NCI-H1436 (cell line): ENCODE results near the gene RUNX3.

Experiments used
- DNase-seq: peaks from one replicate; lab custom pipeline; 2025; lab: John Stamatoyannopoulos, UW

The RUNX3 gene

GRCh38 chr1:24929398-24930259 is 447 bp downstream of the RUNX3 start:
- no peak for DNase-seq

GRCh38 chr1:24928689-24929397 is 1.2 kb downstream of the RUNX3 start:
- no peak for DNase-seq

DNA sequence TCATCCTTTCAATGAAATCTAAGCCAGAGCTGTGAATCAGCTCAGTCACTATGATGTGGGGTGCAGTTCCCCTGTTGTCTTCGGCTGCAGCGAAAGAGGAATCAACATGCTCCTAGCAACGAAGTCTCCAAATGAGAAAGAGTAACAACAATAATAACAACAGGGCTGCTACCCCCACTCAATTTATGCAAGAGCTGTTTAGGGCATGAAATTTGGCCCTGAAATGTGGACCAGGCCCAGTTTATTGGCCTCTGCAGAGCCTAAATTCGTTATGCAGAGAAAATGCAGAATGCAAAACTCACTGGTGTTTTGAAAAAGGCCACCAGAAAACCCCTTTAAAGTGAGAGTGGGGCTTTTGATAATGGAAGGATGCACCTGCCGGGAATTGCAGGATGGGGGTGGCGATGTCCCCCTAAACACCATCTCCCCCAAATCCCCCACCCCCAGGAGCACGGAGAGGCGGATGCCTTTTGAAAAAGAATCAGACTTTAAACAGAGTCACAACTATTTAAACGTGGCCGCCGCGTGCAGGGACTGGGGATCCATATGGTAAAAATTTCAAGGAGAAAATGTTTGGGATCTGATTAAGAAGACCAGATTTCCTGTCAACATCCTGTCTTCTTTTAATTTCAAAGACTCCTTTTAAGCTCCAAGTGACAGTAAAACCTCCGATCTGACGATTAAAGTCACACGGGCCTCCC is 1.9 kb downstream of the RUNX3 start:
- no peak for DNase-seq

DNA sequence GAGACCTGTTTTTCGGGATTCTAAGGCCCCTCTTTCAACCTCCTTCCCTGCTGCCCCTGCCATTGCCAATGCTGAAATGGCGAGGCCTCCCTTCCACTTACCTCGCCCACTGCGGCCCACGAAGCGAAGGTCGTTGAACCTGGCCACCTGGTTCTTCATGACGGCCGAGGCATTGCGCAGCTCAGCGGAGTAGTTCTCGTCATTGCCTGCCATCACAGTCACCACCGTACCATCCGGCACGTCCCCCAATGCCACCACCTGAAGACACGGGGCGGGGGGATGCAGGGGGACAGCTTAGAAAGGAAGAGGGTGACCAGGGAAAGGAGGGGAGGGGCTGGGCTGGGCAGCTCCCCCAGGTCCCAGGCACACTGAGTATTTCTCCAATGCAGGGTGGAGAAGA is 2.6 kb downstream of the RUNX3 start:
- DNase-seq, result no peak

DNA sequence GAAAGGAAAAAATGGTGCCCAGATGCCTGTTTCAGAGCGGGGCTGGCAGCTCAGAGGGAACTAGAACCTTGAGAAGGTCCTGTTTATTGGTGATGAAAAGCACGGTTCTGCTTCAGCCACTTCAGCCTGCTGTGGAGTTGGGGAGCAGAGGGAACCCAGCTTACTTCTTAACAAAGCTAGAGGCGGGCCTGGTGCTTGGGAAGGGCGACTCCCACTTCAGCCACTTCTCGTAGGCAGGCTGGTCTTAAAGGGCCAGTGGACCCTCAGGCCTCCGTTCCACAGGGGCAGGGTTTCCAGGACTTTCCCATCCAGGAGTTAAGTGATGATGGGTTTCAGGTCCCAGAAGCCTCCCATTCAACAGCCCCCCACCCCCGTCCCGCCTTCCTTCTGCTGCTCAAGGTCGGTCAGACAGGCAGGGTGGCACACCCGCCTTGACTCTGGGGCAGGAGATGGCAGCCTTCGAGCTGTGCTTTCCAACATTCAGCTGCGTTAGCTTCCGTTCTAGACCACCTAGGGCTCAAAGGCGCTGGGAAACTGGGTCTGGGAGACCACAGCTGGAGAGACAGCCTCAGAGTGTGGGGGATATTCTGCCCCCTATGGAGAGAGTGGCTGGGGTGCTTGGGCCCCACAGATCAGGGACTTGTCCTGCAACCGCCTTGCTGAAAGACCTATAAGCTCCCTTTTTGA is 3.4 kb downstream of the RUNX3 start:
- no peak for DNase-seq

DNA sequence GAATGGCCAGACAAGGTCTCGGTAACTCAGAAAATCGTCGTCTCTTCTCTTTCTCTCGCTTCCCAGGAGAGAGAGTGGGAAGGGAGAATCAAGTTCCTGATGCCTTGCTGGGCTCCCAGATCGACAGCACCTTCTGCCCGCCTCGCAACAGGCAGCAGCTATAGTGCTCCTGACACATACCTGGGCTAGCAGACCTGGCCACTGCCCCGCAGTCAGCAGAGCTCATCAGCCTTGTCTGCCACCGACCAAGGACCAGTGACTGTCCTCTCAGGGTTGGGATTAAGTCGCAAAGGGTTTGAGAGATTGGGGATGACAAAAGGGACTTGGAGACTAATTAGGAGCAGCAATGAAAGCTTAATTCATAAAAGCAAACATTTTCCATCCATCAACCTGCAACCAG is 4.1 kb downstream of the RUNX3 start:
- no peak for DNase-seq

GRCh38 chr1:24925082-24925779 is 4.8 kb downstream of the RUNX3 start:
- DNase-seq, result no peak

DNA sequence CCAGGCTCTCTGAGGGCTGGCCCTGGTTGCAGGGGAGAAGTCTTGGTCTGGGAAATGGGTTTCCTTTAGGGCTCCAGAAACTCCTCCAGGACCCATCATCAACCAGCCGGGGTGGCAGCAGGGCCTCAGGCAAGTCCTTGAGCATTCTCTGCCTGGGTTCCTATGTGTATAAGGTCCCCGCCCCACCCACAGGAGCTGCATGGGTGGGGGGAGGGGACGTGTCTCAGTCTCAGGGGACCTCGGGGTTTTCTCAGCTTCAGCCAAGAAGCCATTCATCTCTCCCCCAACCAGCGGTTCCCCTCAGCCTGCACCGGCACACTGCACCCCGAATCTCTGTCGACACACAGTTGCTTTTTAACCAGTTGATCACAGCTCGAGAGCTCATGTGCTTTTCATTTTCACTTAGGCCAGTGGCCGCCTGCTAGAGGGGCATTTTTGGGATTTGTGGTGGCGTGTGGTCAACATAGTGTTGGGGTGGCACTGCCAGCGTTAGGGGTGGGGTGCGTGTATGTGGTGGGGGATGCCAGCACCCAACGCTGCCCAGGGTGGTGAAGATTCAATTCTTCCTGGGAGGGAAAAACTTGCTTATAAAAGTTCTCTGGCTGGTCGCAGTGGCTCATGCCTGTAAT is 6.5 kb downstream of the RUNX3 start:
- DNase-seq, result no peak

DNA sequence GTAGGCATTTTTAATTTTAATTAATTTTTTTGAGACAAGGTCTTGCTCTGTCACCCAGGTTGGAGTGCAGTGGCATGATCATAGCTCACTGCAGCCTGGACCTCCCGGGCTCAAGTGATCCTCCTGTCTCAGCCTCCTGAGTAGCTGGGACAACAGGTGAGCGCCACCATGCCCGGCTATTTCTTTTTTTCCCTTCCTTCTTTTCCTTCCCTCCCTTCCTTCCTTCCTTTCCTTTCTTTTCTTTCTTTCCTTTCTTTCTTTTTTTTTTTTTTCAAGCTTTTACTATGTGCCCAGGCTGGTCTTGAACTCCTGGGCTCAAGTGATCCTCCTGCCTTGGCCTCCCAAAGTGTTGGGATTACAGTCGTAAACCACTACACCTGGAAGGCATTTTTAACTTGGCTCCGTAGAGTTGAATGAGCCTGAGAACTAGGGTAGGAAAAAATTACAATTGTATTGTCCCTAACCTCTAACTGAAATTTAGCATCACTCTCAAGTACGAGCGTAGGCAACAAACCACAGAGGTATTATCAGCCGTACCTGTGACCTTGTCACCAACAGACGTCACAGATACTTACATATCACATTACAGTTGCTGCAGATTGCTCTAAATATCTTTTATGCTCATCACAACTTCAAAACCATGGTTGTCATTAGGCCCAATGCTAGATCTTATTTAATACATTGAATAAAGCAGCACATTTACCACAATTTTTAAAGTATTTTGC is 8.0 kb downstream of the RUNX3 start:
- no peak for DNase-seq

GRCh38 chr1:24921412-24921811 is 8.7 kb downstream of the RUNX3 start:
- DNase-seq, result no peak

- DNase-seq, result no peak
Measured at GRCh38 chr1:24920533-24920925, 9.5 kb downstream of the RUNX3 start.

DNA sequence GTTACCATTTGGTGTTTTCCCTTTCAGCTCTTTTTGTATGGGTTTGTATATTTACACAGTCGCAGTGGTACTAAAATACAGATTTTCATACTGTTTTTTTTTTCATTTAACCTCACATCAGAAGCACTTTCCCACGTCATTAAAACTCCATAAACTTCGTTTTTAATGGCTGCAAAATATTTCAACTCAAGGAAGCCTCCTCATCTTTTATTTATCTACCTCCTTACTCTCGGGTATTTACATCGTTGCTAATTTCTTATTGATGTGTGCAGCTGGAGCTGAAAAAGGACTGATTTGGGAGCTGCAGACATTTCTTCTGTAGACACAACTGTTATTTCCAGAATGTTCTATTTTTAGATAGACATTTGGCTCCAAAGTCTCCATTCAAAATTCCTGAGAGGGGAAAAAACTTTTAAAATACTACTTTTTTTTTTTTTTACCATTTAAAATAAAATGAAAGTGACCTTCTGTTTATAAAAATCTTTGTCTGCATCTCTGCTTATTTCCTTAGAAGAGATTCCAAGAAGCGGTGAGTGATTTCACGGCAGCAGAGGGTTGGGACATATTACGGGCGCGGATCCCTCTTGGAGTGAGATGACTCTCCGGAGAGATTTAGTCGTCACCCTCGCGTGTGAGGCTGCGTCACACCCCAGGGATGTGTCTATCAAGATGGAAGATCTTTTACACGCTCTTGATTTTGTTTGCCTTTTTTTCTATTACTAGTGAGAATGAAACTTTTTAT is 10.1 kb downstream of the RUNX3 start:
- no peak for DNase-seq

DNA sequence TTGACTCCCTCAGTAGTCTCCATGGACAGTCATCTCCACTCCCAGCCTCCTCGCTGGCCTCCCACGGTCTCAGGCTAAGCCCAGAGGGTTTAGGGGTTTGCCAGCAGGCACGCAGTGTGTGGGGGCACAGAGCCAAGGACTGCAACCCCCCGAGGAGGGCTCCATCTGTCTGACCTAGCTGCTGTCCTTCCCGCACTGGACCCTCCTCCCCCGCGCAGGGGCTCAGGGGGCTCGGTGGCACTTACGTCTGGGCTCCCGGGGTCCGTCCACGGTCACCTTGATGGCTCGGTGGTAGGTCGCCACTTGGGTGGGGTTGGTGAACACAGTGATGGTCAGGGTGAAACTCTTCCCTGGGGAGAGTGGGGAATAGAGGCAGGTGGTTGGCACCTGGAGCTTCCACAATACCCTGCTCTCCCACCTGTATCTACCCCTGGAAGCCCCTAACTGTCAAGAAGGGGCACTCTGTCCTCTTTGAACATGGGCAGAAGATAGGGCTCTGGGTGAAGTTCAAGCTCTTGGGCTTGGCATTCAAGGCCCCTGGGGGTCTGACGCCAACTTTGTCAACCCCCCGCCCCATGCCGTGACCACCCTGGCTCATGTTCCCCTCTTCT is 11.0 kb downstream of the RUNX3 start:
- DNase-seq, result no peak

DNA sequence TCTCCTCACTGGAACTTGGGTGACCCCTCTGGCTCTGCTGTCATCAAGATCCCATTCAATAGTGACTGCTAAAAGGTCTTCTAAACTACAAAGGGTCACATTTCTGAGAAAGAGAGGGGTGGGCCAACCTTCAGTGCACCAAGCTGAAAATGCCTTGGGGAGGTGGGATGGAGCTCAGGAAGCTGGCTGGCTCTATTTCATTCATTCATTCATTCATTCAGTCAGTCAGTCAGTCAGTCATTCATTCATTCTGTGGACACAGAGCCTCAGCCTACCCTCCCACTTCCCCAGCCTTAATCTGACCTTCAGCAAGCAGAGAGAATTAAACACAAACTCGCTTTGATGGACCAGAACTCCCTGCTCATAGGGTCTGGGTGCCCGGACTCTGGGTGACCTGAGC is 11.7 kb downstream of the RUNX3 start:
- DNase-seq, result no peak

DNA sequence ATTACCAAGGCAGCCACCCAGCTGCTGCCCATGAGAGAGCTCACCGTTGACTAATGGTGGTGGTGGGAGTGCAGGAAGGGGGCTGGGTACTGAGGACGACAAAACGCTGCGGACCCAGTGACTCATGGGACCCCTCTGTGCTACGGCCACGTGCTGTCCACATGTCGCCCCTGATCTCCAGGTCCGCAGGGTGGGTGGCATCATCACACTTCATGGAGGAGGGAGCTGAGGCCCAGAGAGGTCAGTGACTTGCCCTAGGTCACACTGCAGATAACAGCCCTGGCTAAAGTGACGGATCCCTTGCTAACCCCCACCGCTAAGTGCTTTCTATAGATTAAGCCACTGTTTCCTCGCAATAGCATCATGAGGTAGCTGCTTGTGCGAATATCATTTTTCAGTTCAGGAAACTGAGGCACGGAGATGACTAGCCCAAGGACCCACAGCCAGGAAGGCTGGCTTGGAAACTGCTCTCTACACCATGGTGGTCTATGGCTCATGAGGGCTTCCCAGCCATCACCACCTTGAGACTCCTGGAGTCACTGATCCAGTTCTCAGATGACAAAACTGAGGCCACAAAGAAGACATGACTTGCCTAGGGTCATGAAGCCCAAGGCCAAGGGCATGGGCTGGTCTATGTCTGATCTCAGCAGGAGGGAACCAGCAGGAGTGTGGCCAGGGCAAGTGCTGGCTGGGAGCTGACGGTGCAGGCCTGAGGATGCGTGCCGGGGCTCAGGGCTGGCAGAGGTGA is 12.6 kb downstream of the RUNX3 start:
- DNase-seq, result no peak

DNA sequence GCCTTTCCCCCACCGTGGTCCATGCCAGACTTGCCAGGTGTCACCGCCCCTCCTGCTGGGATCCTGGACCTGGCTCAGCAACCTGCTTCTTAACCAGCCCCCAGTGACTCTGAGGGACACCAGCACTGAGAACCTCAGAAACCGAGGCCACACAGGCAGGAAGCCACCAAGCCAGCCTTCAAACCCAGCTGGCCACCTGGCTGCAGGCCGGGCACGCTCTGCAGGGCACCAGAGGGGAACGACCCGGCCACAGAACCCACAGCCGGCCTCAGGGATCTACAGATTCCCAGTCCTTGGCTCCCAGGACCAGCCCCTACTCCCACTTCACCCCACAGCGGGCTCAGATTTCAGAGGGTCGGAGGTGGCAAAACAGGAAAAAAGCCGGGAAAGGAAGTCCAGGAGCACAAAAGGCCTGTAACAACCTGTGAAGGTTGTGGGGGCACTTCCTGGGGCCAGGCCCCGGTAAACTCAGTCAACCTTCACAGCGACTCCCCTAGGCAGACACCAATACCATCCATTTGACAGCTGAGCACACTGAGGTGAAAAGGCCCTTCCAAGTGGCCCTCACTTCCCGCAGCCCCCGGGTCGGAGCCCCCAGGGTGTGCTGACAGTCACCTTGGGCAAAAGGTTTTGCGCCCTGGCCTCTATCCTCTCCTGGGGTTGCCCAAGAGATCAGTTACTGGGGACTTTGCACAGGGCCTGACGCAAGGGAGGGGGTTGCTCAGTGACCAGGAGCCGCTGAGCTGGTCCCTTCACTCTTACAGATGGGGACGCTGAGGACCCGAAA is 14.1 kb downstream of the RUNX3 start:
- no peak for DNase-seq

- no peak for DNase-seq
Measured at GRCh38 chr1:24914226-24915069, 15.6 kb downstream of the RUNX3 start.
